ENCODE measurements around the gene NOS1.

Gene NOS1

DNA sequence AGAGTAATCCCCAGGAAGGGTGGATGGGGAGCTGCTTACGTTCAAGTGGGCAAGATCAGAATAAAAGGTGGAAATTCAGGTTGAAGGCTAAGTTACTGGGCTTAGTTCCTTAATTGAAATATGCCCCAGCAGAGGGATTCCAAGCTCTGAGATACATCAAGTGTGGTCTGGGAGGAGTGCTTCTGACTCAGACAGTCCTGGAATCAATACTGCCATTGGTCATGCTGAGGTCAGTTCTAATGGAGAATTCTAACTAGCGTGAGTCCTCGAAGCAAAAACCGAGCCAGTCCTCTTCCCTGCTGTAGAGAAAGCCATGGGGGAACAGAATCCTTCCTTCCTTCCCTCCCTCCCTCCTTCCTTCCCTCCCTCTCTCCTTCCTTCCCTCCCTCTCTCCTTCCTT lies 39.9 kb downstream of the NOS1 start:
- no peak for DNase-seq (ENCODE audit: low spot score)
- ATAC-seq (ENCODE audit: low read depth) = peak; percentile 62; the same call in 2 of the 3 replicates
- H3K27ac ChIP-seq (ENCODE audit: poor library complexity, severe bottlenecking) = no peak overlapping the region

GRCh38 chr12:117318591-117318990 lies 42.8 kb downstream of the NOS1 start:
- no peak overlapping the region for H3K27ac ChIP-seq (ENCODE audit: poor library complexity, severe bottlenecking)
- H3K9me3 ChIP-seq (ENCODE audit: severe bottlenecking) = no peaks in the 10 kb centered on the region
- H3K27me3 ChIP-seq (ENCODE audit: insufficient read depth, poor library complexity, severe bottlenecking) = no peaks in the 10 kb centered on the region
- DNase-seq (ENCODE audit: low spot score) (no peak), ATAC-seq (ENCODE audit: low read depth) (no peak)
- no peaks in the 10 kb centered on the region for H3K36me3 ChIP-seq (ENCODE audit: low read depth)
- no peak overlapping the region for H3K4me3 ChIP-seq (ENCODE audit: severe bottlenecking)
- TF ChIP-seq, protein P1, sequence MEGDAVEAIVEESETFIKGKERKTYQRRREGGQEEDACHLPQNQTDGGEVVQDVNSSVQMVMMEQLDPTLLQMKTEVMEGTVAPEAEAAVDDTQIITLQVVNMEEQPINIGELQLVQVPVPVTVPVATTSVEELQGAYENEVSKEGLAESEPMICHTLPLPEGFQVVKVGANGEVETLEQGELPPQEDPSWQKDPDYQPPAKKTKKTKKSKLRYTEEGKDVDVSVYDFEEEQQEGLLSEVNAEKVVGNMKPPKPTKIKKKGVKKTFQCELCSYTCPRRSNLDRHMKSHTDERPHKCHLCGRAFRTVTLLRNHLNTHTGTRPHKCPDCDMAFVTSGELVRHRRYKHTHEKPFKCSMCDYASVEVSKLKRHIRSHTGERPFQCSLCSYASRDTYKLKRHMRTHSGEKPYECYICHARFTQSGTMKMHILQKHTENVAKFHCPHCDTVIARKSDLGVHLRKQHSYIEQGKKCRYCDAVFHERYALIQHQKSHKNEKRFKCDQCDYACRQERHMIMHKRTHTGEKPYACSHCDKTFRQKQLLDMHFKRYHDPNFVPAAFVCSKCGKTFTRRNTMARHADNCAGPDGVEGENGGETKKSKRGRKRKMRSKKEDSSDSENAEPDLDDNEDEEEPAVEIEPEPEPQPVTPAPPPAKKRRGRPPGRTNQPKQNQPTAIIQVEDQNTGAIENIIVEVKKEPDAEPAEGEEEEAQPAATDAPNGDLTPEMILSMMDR (IDR thresholded peaks at IDR 0.05; ENCODE audit: poor library complexity, severe bottlenecking) = no peak
- no peaks in the 10 kb centered on the region for H3K4me1 ChIP-seq (ENCODE audit: insufficient read depth, poor library complexity, severe bottlenecking)

More for the DNA sequence above, 39.9 kb downstream of the NOS1 start:
- no peaks in the 10 kb centered on the region for H3K27me3 ChIP-seq (ENCODE audit: insufficient read depth, poor library complexity, severe bottlenecking)
- H3K36me3 ChIP-seq (ENCODE audit: low read depth) = no peaks in the 10 kb centered on the region
- no peak overlapping the region for H3K4me3 ChIP-seq (ENCODE audit: severe bottlenecking)
- TF ChIP-seq, protein P1 (IDR thresholded peaks at IDR 0.05; ENCODE audit: poor library complexity, severe bottlenecking) = no peak
- H3K9me3 ChIP-seq (ENCODE audit: severe bottlenecking) = no peaks in the 10 kb centered on the region
- no peaks in the 10 kb centered on the region for H3K4me1 ChIP-seq (ENCODE audit: insufficient read depth, poor library complexity, severe bottlenecking)

DNA sequence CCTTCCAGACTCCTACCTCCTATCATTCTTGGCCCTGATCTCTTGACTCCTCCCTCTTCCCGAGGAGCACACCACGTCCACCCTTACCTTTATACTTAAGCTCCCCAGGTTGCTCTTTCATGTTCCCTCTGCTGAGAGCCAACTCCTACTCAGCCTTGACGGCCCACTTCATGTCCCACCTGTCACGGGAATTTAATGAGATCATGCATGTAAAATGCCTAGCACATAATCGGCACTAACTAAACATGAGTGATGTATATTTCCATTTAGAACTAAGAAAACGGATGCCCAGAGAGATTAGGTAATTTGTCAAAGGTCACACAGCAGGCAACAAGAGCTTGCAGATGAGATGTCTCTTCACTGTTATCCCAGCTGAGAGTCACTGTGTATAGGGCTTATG lies 45.1 kb downstream of the NOS1 start:
- H3K9me3 ChIP-seq (ENCODE audit: severe bottlenecking) = no peaks in the 10 kb centered on the region
- no peaks in the 10 kb centered on the region for H3K27me3 ChIP-seq (ENCODE audit: insufficient read depth, poor library complexity, severe bottlenecking)
- ATAC-seq (ENCODE audit: low read depth) (no peak), DNase-seq (ENCODE audit: low spot score) (no peak)
- no peak overlapping the region for H3K27ac ChIP-seq (ENCODE audit: poor library complexity, severe bottlenecking)
- H3K4me1 ChIP-seq (ENCODE audit: insufficient read depth, poor library complexity, severe bottlenecking) = no peaks in the 10 kb centered on the region
- TF ChIP-seq, protein P1 (IDR thresholded peaks at IDR 0.05; ENCODE audit: poor library complexity, severe bottlenecking) = no peak
- no peaks in the 10 kb centered on the region for H3K36me3 ChIP-seq (ENCODE audit: low read depth)
- no peak overlapping the region for H3K4me3 ChIP-seq (ENCODE audit: severe bottlenecking)

- no peak for DNase-seq (ENCODE audit: low spot score)
- H3K4me1 ChIP-seq (ENCODE audit: insufficient read depth, poor library complexity, severe bottlenecking) = no peaks in the 10 kb centered on the region
- no peak overlapping the region for H3K4me3 ChIP-seq (ENCODE audit: severe bottlenecking)
- TF ChIP-seq, protein P1 (IDR thresholded peaks at IDR 0.05; ENCODE audit: poor library complexity, severe bottlenecking) = no peak
- no peak for ATAC-seq (ENCODE audit: low read depth)
- H3K9me3 ChIP-seq (ENCODE audit: severe bottlenecking) = no peaks in the 10 kb centered on the region
- H3K36me3 ChIP-seq (ENCODE audit: low read depth) = no peaks in the 10 kb centered on the region
- no peak overlapping the region for H3K27ac ChIP-seq (ENCODE audit: poor library complexity, severe bottlenecking)
- no peaks in the 10 kb centered on the region for H3K27me3 ChIP-seq (ENCODE audit: insufficient read depth, poor library complexity, severe bottlenecking)
Measured at GRCh38 chr12:117313926-117314325, 47.5 kb downstream of the NOS1 start.

- ATAC-seq (ENCODE audit: low read depth) (no peak), DNase-seq (ENCODE audit: low spot score) (no peak)
- no peaks in the 10 kb centered on the region for H3K36me3 ChIP-seq (ENCODE audit: low read depth)
- no peaks in the 10 kb centered on the region for H3K4me1 ChIP-seq (ENCODE audit: insufficient read depth, poor library complexity, severe bottlenecking)
- no peak overlapping the region for H3K27ac ChIP-seq (ENCODE audit: poor library complexity, severe bottlenecking)
- no peaks in the 10 kb centered on the region for H3K9me3 ChIP-seq (ENCODE audit: severe bottlenecking)
- no peaks in the 10 kb centered on the region for H3K27me3 ChIP-seq (ENCODE audit: insufficient read depth, poor library complexity, severe bottlenecking)
- H3K4me3 ChIP-seq (ENCODE audit: severe bottlenecking) = no peak overlapping the region
- TF ChIP-seq, protein P1 (IDR thresholded peaks at IDR 0.05; ENCODE audit: poor library complexity, severe bottlenecking) = no peak
Measured at GRCh38 chr12:117312770-117313169, 48.7 kb downstream of the NOS1 start.
